Endothelial cell of umbilical vein (primary cell): ENCODE results near the gene MAFB. TPM values are rescaled to one million over a fixed set of nuclear protein-coding genes. Genes with fewer than 3 reads are reported as not detected.

Source experiments
- BruUV-seq: library from RNA; stranded (reverse); fragments of 400-500 nt; replicated peaks from 2 replicates; lab custom pipeline; 2021; lab: Mats Ljungman, UMichigan
- CTCF ChIA-PET: fragments of 300-600, 350-600 bp; sonication (Branson Sonifier 250); formaldehyde crosslinking; loops from one replicate; lab custom pipeline; 2021; ENCODE audit warnings: antibody characterized with exemption, inconsistent platforms; lab: Charles Lee
- POLR2A ChIA-PET: fragments of 300-600, 350-600 bp; sonication (Branson Sonifier 250); formaldehyde crosslinking; loops from one replicate; lab custom pipeline; 2021; ENCODE audit warnings: antibody characterized with exemption, inconsistent platforms; lab: Charles Lee
- DNase-seq: peaks from one replicate; pipeline ENCODE4 v3.0.0-alpha.2; 2011; ENCODE audit warnings: low read depth, low spot score
- FAIRE-seq: peaks from 2 replicates; lab custom pipeline; 2011; peaks lifted over from hg19 to GRCh38; lab: Jason Lieb, UNC
- H2AFZ ChIP-seq: 2 replicates; pipeline ENCODE4 v1.6.0; 2012; ENCODE audit warnings: low read depth, low read length, control low read depth, inconsistent platforms
- H3K27ac ChIP-seq: 2 replicates; pipeline ENCODE4 v1.5.1; 2011; ENCODE audit warnings: low read depth, mild to moderate bottlenecking, control low read depth, low read length, moderate library complexity; ENCODE audit not compliant: insufficient read depth
- H3K27me3 ChIP-seq, 2 experiments: 2 replicates each; pipeline versions ENCODE4 v1.6.0 to v1.6.1; 2011; ENCODE audit warnings: low read length in 2 of 2, mixed read lengths in 1 of 2; ENCODE audit not compliant: control insufficient read depth in 2 of 2, insufficient read depth in 2 of 2
- H3K36me3 ChIP-seq, 2 experiments: 2 replicates in 1 of 2; 3 replicates in 1 of 2; pipeline ENCODE4 v1.5.1; 2011; ENCODE audit warnings: low read length in 2 of 2, mild to moderate bottlenecking in 1 of 2, moderate library complexity in 1 of 2; ENCODE audit not compliant: control insufficient read depth in 2 of 2, insufficient read depth in 2 of 2; ENCODE audit errors: extremely low read depth in 1 of 2
- H3K4me1 ChIP-seq: 3 replicates; pipeline ENCODE4 v1.5.1; 2011; ENCODE audit warnings: mild to moderate bottlenecking, low read length; ENCODE audit not compliant: control insufficient read depth, insufficient read depth; ENCODE audit errors: extremely low read depth
- H3K4me2 ChIP-seq: 2 replicates; pipeline ENCODE4 v1.6.1; 2011; ENCODE audit warnings: low read length, control low read depth, mixed read lengths; ENCODE audit not compliant: insufficient read depth
- H3K4me3 ChIP-seq, 3 experiments: fragments of 200-600 bp in 1 of 3; sonication (generic), shearing (Covaris generic) in 1 of 3; replicated peaks in 1 of 3; 2 replicates each; pipeline ENCODE4 v1.5.1; 2011 to 2016; ENCODE audit warnings: control low read depth in 3 of 3, low read length in 3 of 3, mild to moderate bottlenecking in 2 of 3, inconsistent platforms in 1 of 3, low read depth in 1 of 3, moderate library complexity in 1 of 3; ENCODE audit not compliant: insufficient read depth in 1 of 3
- H3K79me2 ChIP-seq: 2 replicates; pipeline ENCODE4 v1.6.0; 2012; ENCODE audit warnings: low read length, inconsistent platforms; ENCODE audit not compliant: control insufficient read depth, insufficient read depth
- H3K9ac ChIP-seq: replicated peaks from 2 replicates; pipeline ENCODE3; 2011; ENCODE audit warnings: low read length, control low read depth; ENCODE audit not compliant: insufficient read depth; ENCODE audit errors: extremely low read depth
- H3K9me1 ChIP-seq: replicated peaks from 3 replicates; pipeline ENCODE4 v1.6.0; 2011; ENCODE audit warnings: mild to moderate bottlenecking, low read length; ENCODE audit not compliant: control insufficient read depth, insufficient read depth; ENCODE audit errors: extremely low read depth
- H3K9me3 ChIP-seq: replicated peaks from 2 replicates; pipeline ENCODE4 v1.5.1; 2012; ENCODE audit warnings: low read length, inconsistent platforms; ENCODE audit not compliant: control insufficient read depth, insufficient read depth
- H4K20me1 ChIP-seq: replicated peaks from 2 replicates; pipeline ENCODE3; 2011; ENCODE audit warnings: mild to moderate bottlenecking, low read length; ENCODE audit not compliant: control insufficient read depth, insufficient read depth; ENCODE audit errors: extremely low read depth
- EZH2 ChIP-seq: IDR thresholded peaks from 2 replicates; pipeline ENCODE4 v1.6.1; 2012; ENCODE audit warnings: borderline replicate concordance, low read depth, mild to moderate bottlenecking, moderate library complexity, low read length, inconsistent platforms; ENCODE audit not compliant: severe bottlenecking
- FOS ChIP-seq: IDR thresholded peaks from 2 replicates; pipeline ENCODE4 v1.6.1; 2011; ENCODE audit warnings: mild to moderate bottlenecking, low read length, moderate library complexity, borderline replicate concordance; ENCODE audit not compliant: insufficient read depth
- GATA2 ChIP-seq: IDR thresholded peaks from 2 replicates; pipeline ENCODE4 v1.7.0; 2011; ENCODE audit warnings: low read depth, mild to moderate bottlenecking, moderate library complexity, mixed read lengths, low read length; ENCODE audit not compliant: insufficient read length, insufficient read depth
- JUN ChIP-seq: IDR thresholded peaks from 2 replicates; pipeline ENCODE4 v1.6.1; 2011; ENCODE audit warnings: borderline replicate concordance, low read depth; ENCODE audit not compliant: insufficient read length, insufficient read depth
- MYC ChIP-seq: IDR thresholded peaks from one replicate; pipeline ENCODE4 v1.6.1; 2011; ENCODE audit warnings: mild to moderate bottlenecking, low read depth, low read length
- POLR2A ChIP-seq: IDR thresholded peaks from 2 replicates; pipeline ENCODE4 v1.6.1; 2012; ENCODE audit warnings: low read depth, mild to moderate bottlenecking, control low read depth, low read length
- POLR2AphosphoS5 ChIP-seq: IDR thresholded peaks from 2 replicates; pipeline ENCODE4 v1.6.1; 2012; ENCODE audit warnings: low read depth, mild to moderate bottlenecking, control low read depth, low read length, moderate library complexity; ENCODE audit not compliant: insufficient read depth
- dilution Hi-C: fragments of 300-500 bp; cut with MboI; formaldehyde crosslinking; loops from one replicate; pipeline ENCODE4 v1.15.0; 2019; ENCODE audit warnings: low sequenced_read_pairs; ENCODE audit not compliant: extremely low pct_ligation_motif_present
- intact Hi-C: fragments of 100-400 bp; cut with micrococcal nuclease; formaldehyde crosslinking; loops from one replicate; pipeline ENCODE4 v1.10.0; 2022
- polyA plus RNA-seq, 4 experiments: library from polyadenylated mRNA; depleted of rRNA in 3 of 4; stranded (reverse) in 3 of 4; unstranded in 1 of 4; fragments of >200 nt; gene quantifications; 2 replicates each; pipeline versions ENCODE4 v1.2.1 to v1.2.3, GENCODE V29; 2011 to 2012; ENCODE audit warnings: missing spikeins in 1 of 4
- total RNA-seq: library from RNA; stranded (reverse); gene quantifications from 2 replicates; pipeline ENCODE4 v1.2.3, GENCODE V29; 2021
- TF ChIP-seq, protein P1 (sequence below): IDR thresholded peaks from 2 replicates; pipeline ENCODE4 v1.6.1; 2011; ENCODE audit not compliant: insufficient read depth, insufficient read length
- TF ChIP-seq, protein P2 (sequence below), 2 donors: IDR thresholded peaks; 1 replicate in 1 of 2; 2 replicates in 1 of 2; pipeline ENCODE4 v1.5.1; 2011; ENCODE audit warnings: low read length in 2 of 2, mild to moderate bottlenecking in 2 of 2, moderate library complexity in 2 of 2, control low read depth in 1 of 2, inconsistent platforms in 1 of 2, low read depth in 1 of 2; ENCODE audit not compliant: insufficient read depth in 1 of 2; ENCODE audit errors: extremely low read depth in 1 of 2

MAFB gene
- total and polyA plus RNA-seq, 2 donors (not counting 3 experiments of a cell fraction or from before 2014, with no cell fraction given) = 1.8 to 3.4 TPM

DNA sequence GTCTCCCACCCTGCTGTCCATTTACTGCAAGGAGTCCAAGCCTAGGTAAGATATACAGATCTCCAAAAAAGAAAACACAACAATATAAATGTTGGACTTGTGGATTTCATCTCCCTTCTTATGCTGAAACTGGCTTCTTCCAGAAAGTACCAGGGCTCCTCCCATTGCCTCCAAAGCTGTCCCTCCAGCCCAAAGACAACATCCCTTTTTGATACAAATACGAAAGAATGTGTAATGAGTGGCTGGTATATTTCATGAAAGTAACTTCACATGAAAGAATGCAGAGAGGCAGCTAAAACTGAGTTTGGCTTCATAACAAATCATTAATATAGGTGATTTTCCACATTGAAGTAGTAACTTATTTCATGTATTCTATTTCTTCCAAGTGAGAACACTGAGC lies 7.9 kb downstream of the MAFB start:
- H3K9me3 ChIP-seq = no peaks in the 10 kb centered on the region
- no peak overlapping the region for H3K9ac ChIP-seq
- H3K27ac ChIP-seq = no peak overlapping the region
- H3K79me2 ChIP-seq = no peaks in the 10 kb centered on the region
- dilution Hi-C loops = no loop called here
- H3K36me3 ChIP-seq = no peaks in the 10 kb centered on the region
- TF ChIP-seq EZH2 (no peak), POLR2AphosphoS5 (no peak), JUN (no peak), FOS (no peak), GATA2 (no peak), POLR2A (no peak), MYC (no peak)
- TF ChIP-seq, protein P1, sequence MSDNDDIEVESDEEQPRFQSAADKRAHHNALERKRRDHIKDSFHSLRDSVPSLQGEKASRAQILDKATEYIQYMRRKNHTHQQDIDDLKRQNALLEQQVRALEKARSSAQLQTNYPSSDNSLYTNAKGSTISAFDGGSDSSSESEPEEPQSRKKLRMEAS = no peak
- TF ChIP-seq, protein P2, sequence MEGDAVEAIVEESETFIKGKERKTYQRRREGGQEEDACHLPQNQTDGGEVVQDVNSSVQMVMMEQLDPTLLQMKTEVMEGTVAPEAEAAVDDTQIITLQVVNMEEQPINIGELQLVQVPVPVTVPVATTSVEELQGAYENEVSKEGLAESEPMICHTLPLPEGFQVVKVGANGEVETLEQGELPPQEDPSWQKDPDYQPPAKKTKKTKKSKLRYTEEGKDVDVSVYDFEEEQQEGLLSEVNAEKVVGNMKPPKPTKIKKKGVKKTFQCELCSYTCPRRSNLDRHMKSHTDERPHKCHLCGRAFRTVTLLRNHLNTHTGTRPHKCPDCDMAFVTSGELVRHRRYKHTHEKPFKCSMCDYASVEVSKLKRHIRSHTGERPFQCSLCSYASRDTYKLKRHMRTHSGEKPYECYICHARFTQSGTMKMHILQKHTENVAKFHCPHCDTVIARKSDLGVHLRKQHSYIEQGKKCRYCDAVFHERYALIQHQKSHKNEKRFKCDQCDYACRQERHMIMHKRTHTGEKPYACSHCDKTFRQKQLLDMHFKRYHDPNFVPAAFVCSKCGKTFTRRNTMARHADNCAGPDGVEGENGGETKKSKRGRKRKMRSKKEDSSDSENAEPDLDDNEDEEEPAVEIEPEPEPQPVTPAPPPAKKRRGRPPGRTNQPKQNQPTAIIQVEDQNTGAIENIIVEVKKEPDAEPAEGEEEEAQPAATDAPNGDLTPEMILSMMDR (IDR thresholded peaks at IDR 0.05; ENCODE audit: extremely low read depth in 1 of 2, insufficient read depth in 1 of 2, low read depth in 1 of 2, low read length in 2 of 2) = no peak
- FAIRE-seq (no peak), DNase-seq (no peak)
- peaks cover 6 to 9% of the 10 kb centered on the region in 2 experiments for H3K27me3 ChIP-seq
- H3K4me2 ChIP-seq = no peak overlapping the region
- ChIA-PET POLR2A (no interaction called here), CTCF (interaction anchor here (1.6 kb wide), 1 partner anchor 9 kb away, joined by 7 read pairs; the partner anchor contains the start of gene MAFB)
- H2AFZ ChIP-seq = no peak overlapping the region
- no TSS peak for BruUV-seq
- intact Hi-C loops = loop anchor here (10.0 kb wide), 1 partner anchor 1106 kb away; no protein-coding TSS in a partner anchor
- H3K9me1 ChIP-seq = no peaks in the 10 kb centered on the region
- H4K20me1 ChIP-seq = no peaks in the 10 kb centered on the region
- no peak overlapping the region for H3K4me3 ChIP-seq
- H3K4me1 ChIP-seq = peaks cover 5% of the 10 kb centered on the region
